ENCODE data around the gene ASTN2.

Gene ASTN2

DNA sequence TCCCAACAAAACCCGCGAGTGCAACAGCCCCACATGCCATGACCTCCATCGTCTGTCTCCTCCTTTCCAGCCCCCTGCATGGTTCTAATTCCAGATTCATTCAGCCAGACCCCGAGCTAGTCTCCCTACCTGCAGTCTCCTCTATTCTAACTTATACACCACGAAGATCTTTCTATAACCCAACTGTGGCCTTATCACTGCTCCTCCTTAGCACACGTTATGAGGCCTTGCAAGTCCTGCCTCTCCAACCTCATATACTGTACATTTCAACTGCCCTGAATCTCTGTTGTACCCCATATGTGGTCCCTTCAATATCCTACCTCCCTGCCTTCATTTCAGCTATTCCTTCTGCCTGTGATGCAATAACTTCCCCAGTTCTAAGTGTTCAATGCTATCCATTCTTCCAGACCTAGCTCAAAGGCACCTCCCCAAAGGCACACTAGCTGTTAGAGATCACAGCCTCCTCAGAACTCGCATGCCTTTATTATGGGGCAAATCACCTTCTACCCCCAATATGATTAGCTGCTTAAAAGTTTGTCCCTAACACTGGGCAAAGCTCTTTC is 942.8 kb downstream of the ASTN2 start:
- no peak overlapping the region for H3K27ac ChIP-seq (replicated peaks; ENCODE audit: low read length)
- no peak overlapping the region for H2BK120ac ChIP-seq (ENCODE audit: low read depth, low read length)

DNA sequence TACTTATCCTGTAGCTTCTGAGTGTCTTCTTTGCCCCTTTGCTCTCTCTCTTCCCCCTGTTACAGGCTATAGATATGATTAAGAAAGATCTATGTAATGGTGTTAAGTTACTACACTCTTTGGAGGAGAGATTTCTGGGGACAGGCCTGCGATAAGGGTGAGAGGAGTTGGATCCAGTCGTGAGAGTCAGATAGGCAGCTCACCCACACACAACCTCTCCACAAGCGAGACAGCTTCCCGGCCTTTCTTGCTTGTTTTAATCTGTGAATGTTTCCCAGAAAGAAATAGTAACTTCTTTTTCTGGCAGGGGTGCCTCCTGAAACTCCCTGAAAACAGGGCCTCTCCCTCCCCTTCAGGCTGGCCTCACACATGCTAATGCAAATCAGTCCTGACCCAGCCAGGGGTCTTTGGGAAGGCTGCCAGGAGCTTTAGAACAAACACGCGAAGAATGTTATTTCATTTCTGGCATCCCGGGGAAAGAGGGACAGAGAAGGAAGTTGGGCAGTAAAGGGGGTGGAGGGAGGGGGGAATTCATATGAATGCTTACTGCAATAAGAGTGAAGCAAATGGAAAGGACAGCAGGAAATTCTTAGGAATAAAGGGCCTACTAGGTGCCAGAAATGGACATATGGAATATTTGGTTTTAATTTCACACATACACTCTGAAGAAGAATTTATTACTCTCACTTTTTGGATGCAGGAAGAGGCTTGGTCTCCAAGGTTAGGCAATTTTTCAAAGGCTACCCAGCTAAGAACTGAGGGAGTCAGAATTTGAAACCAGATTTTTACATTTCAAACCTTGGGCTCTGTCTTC is 943.6 kb downstream of the ASTN2 start:
- H3K9ac ChIP-seq (ENCODE audit: low read depth, low read length, poor library complexity) = no peak overlapping the region
- H2BK5ac ChIP-seq (ENCODE audit: low read length) = no peak overlapping the region
- WGBS, 2 donors (ENCODE audit: extremely low coverage in 2 of 2, insufficient read length in 2 of 2, insufficient replicate concordance in 1 of 2) = no CpG with 5 or more reads among the region's 7 CpGs
- no peaks in the 10 kb centered on the region for H3K36me3 ChIP-seq (replicated peaks in 1 of 2; ENCODE audit: control insufficient read depth in 2 of 2, insufficient read depth in 2 of 2, low read length in 2 of 2)
- H3K9me3 ChIP-seq (replicated peaks in 1 of 2; ENCODE audit: control insufficient read depth in 2 of 2, insufficient read depth in 1 of 2, low read depth in 1 of 2, low read length in 2 of 2) = no peaks in the 10 kb centered on the region
- H3K27ac ChIP-seq (replicated peaks; ENCODE audit: low read length) = peak overlapping the region; percentile 79
- no peak overlapping the region for H2BK12ac ChIP-seq (ENCODE audit: low read length)
- peaks cover 16 to 30% of the 10 kb centered on the region in 2 donors for H3K4me1 ChIP-seq (ENCODE audit: control insufficient read depth in 2 of 2, insufficient read depth in 1 of 2, low read depth in 1 of 2, low read length in 2 of 2)
- DNase-seq (ENCODE audit: low spot score) = peak; percentile 70
- no peaks in the 10 kb centered on the region for H3K27me3 ChIP-seq (ENCODE audit: control insufficient read depth in 3 of 3, insufficient read depth in 3 of 3, low read depth in 1 of 3, low read length in 3 of 3)
- H3K23ac ChIP-seq (ENCODE audit: low read depth, low read length, poor library complexity) = no peak overlapping the region
- no peak overlapping the region for H3K18ac ChIP-seq (ENCODE audit: low read length)
- peak overlapping the region; percentile 18 for H3K4me2 ChIP-seq (ENCODE audit: insufficient read depth, low read length, poor library complexity, severe bottlenecking)
- no peak overlapping the region for H4K8ac ChIP-seq (ENCODE audit: low read depth, low read length)
- H2AK5ac ChIP-seq (ENCODE audit: low read depth, low read length) = no peak overlapping the region
- no peak overlapping the region for H2BK120ac ChIP-seq (ENCODE audit: low read depth, low read length)
- no peak overlapping the region for H3K4ac ChIP-seq (ENCODE audit: low read length)
- no peak overlapping the region for H4K91ac ChIP-seq (ENCODE audit: low read depth, low read length, poor library complexity)
- no peak overlapping the region for H2BK15ac ChIP-seq (ENCODE audit: low read length)
- peak overlapping the region in 1 of 2 donors; percentile 13 for H3K4me3 ChIP-seq (ENCODE audit: low read length in 2 of 2)
- peak overlapping the region; percentile 72 for H2AFZ ChIP-seq (ENCODE audit: low read length)
- H3K14ac ChIP-seq (ENCODE audit: low read length) = no peak overlapping the region
- no peaks in the 10 kb centered on the region for H3K79me1 ChIP-seq (ENCODE audit: low read depth, low read length)

More for the DNA sequence above, 942.8 kb downstream of the ASTN2 start:
- no peak overlapping the region for H3K4me2 ChIP-seq (ENCODE audit: insufficient read depth, low read length, poor library complexity, severe bottlenecking)
- no peak overlapping the region for H3K18ac ChIP-seq (ENCODE audit: low read length)
- no peak overlapping the region for H2BK12ac ChIP-seq (ENCODE audit: low read length)
- H4K8ac ChIP-seq (ENCODE audit: low read depth, low read length) = no peak overlapping the region
- no peak for DNase-seq (ENCODE audit: low spot score)
- peaks cover 23 to 32% of the 10 kb centered on the region in 2 donors for H3K4me1 ChIP-seq (ENCODE audit: control insufficient read depth in 2 of 2, insufficient read depth in 1 of 2, low read depth in 1 of 2, low read length in 2 of 2)
- no peak overlapping the region for H2BK5ac ChIP-seq (ENCODE audit: low read length)
- H2BK15ac ChIP-seq (ENCODE audit: low read length) = no peak overlapping the region
- no peaks in the 10 kb centered on the region for H3K36me3 ChIP-seq (replicated peaks in 1 of 2; ENCODE audit: control insufficient read depth in 2 of 2, insufficient read depth in 2 of 2, low read length in 2 of 2)
- no peak overlapping the region for H3K9ac ChIP-seq (ENCODE audit: low read depth, low read length, poor library complexity)
- no peaks in the 10 kb centered on the region for H3K27me3 ChIP-seq (ENCODE audit: control insufficient read depth in 3 of 3, insufficient read depth in 3 of 3, low read depth in 1 of 3, low read length in 3 of 3)
- H3K23ac ChIP-seq (ENCODE audit: low read depth, low read length, poor library complexity) = no peak overlapping the region
- H3K4me3 ChIP-seq (ENCODE audit: low read length in 2 of 2) = no peak overlapping the region
- no peaks in the 10 kb centered on the region for H3K9me3 ChIP-seq (replicated peaks in 1 of 2; ENCODE audit: control insufficient read depth in 2 of 2, insufficient read depth in 1 of 2, low read depth in 1 of 2, low read length in 2 of 2)
- H2AK5ac ChIP-seq (ENCODE audit: low read depth, low read length) = no peak overlapping the region
- no peak overlapping the region for H3K14ac ChIP-seq (ENCODE audit: low read length)
- H3K4ac ChIP-seq (ENCODE audit: low read length) = no peak overlapping the region
- WGBS, 2 donors (ENCODE audit: extremely low coverage in 2 of 2, insufficient read length in 2 of 2, insufficient replicate concordance in 1 of 2) = no CpG with 5 or more reads among the region's 7 CpGs
- no peak overlapping the region for H4K91ac ChIP-seq (ENCODE audit: low read depth, low read length, poor library complexity)
- H2AFZ ChIP-seq (ENCODE audit: low read length) = peak overlapping the region; percentile 9
- no peaks in the 10 kb centered on the region for H3K79me1 ChIP-seq (ENCODE audit: low read depth, low read length)

DNA sequence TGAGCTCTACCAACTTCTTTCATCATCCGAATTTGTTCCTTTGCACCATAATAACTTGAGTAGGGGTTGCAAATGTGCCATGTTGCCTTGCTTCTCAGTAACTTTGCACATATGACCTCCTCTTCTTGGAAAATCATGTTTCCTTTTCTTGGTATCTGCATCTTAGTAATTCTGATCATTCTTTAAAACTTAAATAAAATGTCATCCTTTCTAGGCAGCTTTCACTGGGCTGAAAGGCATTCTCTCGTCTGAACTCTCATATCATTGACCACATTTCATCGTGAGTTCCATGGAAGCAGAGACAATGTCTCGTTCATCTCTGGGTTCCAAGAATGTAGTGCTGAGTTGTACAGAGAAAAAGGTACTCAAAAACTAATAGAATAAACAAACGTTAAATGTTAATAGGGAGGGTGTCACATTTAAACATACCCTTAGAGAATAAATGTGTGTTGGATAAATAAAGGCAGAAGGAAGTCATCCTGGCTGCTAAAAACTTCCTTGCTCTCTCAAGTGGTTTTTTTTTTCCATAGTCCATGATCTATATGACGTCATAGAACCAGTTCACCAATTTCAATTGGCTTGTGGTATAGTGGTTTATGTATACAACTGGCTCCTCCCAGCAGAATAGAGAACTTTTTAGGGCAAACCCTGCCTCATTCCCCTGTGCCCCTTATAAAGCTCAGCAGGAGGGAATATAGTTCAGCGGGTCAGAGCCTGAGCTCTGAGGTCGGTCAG is 945.9 kb downstream of the ASTN2 start:
- Histone ChIP-seq H3K23ac (ENCODE audit: low read depth, low read length, poor library complexity) (no peak overlapping the region), H3K4ac (ENCODE audit: low read length) (no peak overlapping the region), H2AFZ (ENCODE audit: low read length) (no peak overlapping the region), H3K18ac (ENCODE audit: low read length) (no peak overlapping the region), H3K36me3 (replicated peaks in 1 of 2; ENCODE audit: control insufficient read depth in 2 of 2, insufficient read depth in 2 of 2, low read length in 2 of 2) (no peaks in the 10 kb centered on the region), H4K8ac (ENCODE audit: low read depth, low read length) (no peak overlapping the region), H3K4me2 (ENCODE audit: insufficient read depth, low read length, poor library complexity, severe bottlenecking) (no peak overlapping the region), H2AK5ac (ENCODE audit: low read depth, low read length) (no peak overlapping the region), H2BK15ac (ENCODE audit: low read length) (no peak overlapping the region), H3K79me1 (ENCODE audit: low read depth, low read length) (no peaks in the 10 kb centered on the region), H2BK120ac (ENCODE audit: low read depth, low read length) (no peak overlapping the region), H3K4me1 (ENCODE audit: control insufficient read depth in 2 of 2, insufficient read depth in 1 of 2, low read depth in 1 of 2, low read length in 2 of 2) (peaks cover 20 to 47% of the 10 kb centered on the region in 2 donors), H3K27me3 (ENCODE audit: control insufficient read depth in 3 of 3, insufficient read depth in 3 of 3, low read depth in 1 of 3, low read length in 3 of 3) (no peaks in the 10 kb centered on the region), H2BK5ac (ENCODE audit: low read length) (no peak overlapping the region), H2BK12ac (ENCODE audit: low read length) (no peak overlapping the region), H3K9ac (ENCODE audit: low read depth, low read length, poor library complexity) (no peak overlapping the region), H4K91ac (ENCODE audit: low read depth, low read length, poor library complexity) (no peak overlapping the region), H3K9me3 (replicated peaks in 1 of 2; ENCODE audit: control insufficient read depth in 2 of 2, insufficient read depth in 1 of 2, low read depth in 1 of 2, low read length in 2 of 2) (no peaks in the 10 kb centered on the region), H3K14ac (ENCODE audit: low read length) (no peak overlapping the region), H3K27ac (replicated peaks; ENCODE audit: low read length) (no peak overlapping the region), H3K4me3 (ENCODE audit: low read length in 2 of 2) (no peak overlapping the region)
- no CpG with 5 or more reads among the region's 8 CpGs for WGBS, 2 donors (ENCODE audit: extremely low coverage in 2 of 2, insufficient read length in 2 of 2, insufficient replicate concordance in 1 of 2)
- no peak for DNase-seq (ENCODE audit: low spot score)

DNA sequence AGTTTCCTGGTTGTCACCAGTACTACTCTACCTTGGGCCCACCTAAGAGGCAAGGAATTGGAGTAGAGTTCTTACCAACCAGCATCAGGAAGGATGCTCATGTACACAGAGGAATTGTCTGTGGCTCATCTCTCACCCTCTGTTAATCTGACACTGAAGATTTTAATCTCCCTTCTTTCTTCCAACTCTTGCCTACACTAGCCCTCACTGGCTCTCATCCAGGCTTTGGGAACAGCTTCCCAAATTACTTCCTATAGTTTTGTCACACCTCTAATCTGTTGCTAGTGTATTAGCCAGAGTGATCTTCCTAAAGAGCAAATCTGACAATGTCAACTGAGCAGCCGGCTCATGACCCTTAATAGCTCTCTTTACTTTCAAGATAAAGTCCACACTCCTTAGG is 946.5 kb downstream of the ASTN2 start:
- H3K9ac ChIP-seq (ENCODE audit: low read depth, low read length, poor library complexity) = no peak overlapping the region
- WGBS, 2 donors (ENCODE audit: extremely low coverage in 2 of 2, insufficient read length in 2 of 2, insufficient replicate concordance in 1 of 2) = no CpG with 5 or more reads among the region's 1 CpG
- no peak overlapping the region for H4K91ac ChIP-seq (ENCODE audit: low read depth, low read length, poor library complexity)
- H3K4ac ChIP-seq (ENCODE audit: low read length) = no peak overlapping the region
- H2BK12ac ChIP-seq (ENCODE audit: low read length) = no peak overlapping the region
- no peak for DNase-seq (ENCODE audit: low spot score)
- H3K9me3 ChIP-seq (replicated peaks in 1 of 2; ENCODE audit: control insufficient read depth in 2 of 2, insufficient read depth in 1 of 2, low read depth in 1 of 2, low read length in 2 of 2) = no peaks in the 10 kb centered on the region
- H2BK5ac ChIP-seq (ENCODE audit: low read length) = no peak overlapping the region
- H3K36me3 ChIP-seq (replicated peaks in 1 of 2; ENCODE audit: control insufficient read depth in 2 of 2, insufficient read depth in 2 of 2, low read length in 2 of 2) = no peaks in the 10 kb centered on the region
- no peak overlapping the region for H3K4me3 ChIP-seq (ENCODE audit: low read length in 2 of 2)
- no peak overlapping the region for H2BK15ac ChIP-seq (ENCODE audit: low read length)
- no peaks in the 10 kb centered on the region for H3K79me1 ChIP-seq (ENCODE audit: low read depth, low read length)
- no peak overlapping the region for H2AFZ ChIP-seq (ENCODE audit: low read length)
- H3K23ac ChIP-seq (ENCODE audit: low read depth, low read length, poor library complexity) = no peak overlapping the region
- H3K18ac ChIP-seq (ENCODE audit: low read length) = no peak overlapping the region
- H4K8ac ChIP-seq (ENCODE audit: low read depth, low read length) = no peak overlapping the region
- no peak overlapping the region for H3K27ac ChIP-seq (replicated peaks; ENCODE audit: low read length)
- H3K4me1 ChIP-seq (ENCODE audit: control insufficient read depth in 2 of 2, insufficient read depth in 1 of 2, low read depth in 1 of 2, low read length in 2 of 2) = peaks cover 20 to 47% of the 10 kb centered on the region in 2 donors
- no peak overlapping the region for H3K14ac ChIP-seq (ENCODE audit: low read length)
- H3K4me2 ChIP-seq (ENCODE audit: insufficient read depth, low read length, poor library complexity, severe bottlenecking) = no peak overlapping the region
- H2AK5ac ChIP-seq (ENCODE audit: low read depth, low read length) = no peak overlapping the region
- H3K27me3 ChIP-seq (ENCODE audit: control insufficient read depth in 3 of 3, insufficient read depth in 3 of 3, low read depth in 1 of 3, low read length in 3 of 3) = no peaks in the 10 kb centered on the region
- no peak overlapping the region for H2BK120ac ChIP-seq (ENCODE audit: low read depth, low read length)
